ENCODE data around the gene ALLC. TPM values are rescaled to one million over a fixed set of nuclear protein-coding genes. Genes with fewer than 3 reads are reported as not detected.

ALLC gene
- total and polyA plus RNA-seq, 10 of the 15 experiments (the other 5 are each of a cell fraction or from before 2014, with no cell fraction given) = 0.05 TPM; not detected in 9

DNA sequence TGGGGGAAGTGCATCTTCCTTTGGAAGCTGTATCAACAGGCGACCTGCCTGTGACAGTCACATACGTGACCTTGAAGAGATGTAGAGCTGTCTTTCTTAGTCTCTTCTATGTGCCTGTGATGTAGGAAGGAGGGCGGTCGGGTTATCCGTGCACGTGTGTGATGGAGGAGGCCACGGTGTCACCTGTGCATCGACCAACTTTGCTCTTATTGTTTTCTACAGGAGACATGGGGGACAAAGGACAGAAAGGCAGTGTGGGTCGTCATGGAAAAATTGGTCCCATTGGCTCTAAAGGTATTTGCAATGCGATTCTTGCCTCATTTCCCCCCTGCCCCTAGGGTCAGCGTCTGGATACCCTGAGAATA, 20.7 kb upstream of the ALLC start:
- Histone ChIP-seq H3K4me3 (no peak overlapping the region), H3K27me3 (replicated peaks in 1 of 2; ENCODE audit: control insufficient read depth in 2 of 2, insufficient read depth in 2 of 2, low read length in 1 of 2) (no peaks in the 10 kb centered on the region), H3K9ac (ENCODE audit: control insufficient read depth, insufficient read depth, low read length) (no peak overlapping the region), H3K36me3 (ENCODE audit: control insufficient read depth in 2 of 2, insufficient read depth in 2 of 2, low read length in 1 of 2) (no peaks in the 10 kb centered on the region), H3K79me2 (ENCODE audit: control insufficient read depth, insufficient read depth, low read length) (no peaks in the 10 kb centered on the region), H3K9me3 (replicated peaks; ENCODE audit: control insufficient read depth, insufficient read depth, low read length) (no peaks in the 10 kb centered on the region), H3K27ac (ENCODE audit: control insufficient read depth, insufficient read depth) (no peak overlapping the region), H3K4me1 (ENCODE audit: control insufficient read depth, insufficient read depth, low read length) (no peaks in the 10 kb centered on the region), H3K4me2 (ENCODE audit: control insufficient read depth, insufficient read depth) (no peak overlapping the region), H4K20me1 (ENCODE audit: control insufficient read depth, insufficient read depth) (no peaks in the 10 kb centered on the region), H2AFZ (ENCODE audit: control insufficient read depth, low read depth, low read length) (no peak overlapping the region)
- RAD21 ChIA-PET (ENCODE audit: unreplicated experiment) = no interaction called here
- POLR2A ChIA-PET = no interaction called here
- DNase-seq (ENCODE audit: low read depth, low spot score) = no peak
- no TSS peak for BruUV-seq (replicated peaks)
- SMC1A ChIA-PET (ENCODE audit: uncharacterized antibody, unreplicated experiment) = interaction anchor here (0.7 kb wide), 1 partner anchor 326 kb away, joined by 3 read pairs; no protein-coding TSS in a partner anchor
- WGBS (ENCODE audit: insufficient coverage, insufficient replicate concordance, low lambda C conversion rate, missing lambda C conversion rate) = 58% methylated on average over 11 of the region's 11 CpGs
- no peak for FAIRE-seq
- ATAC-seq = no peak
- intact Hi-C loops (cut with micrococcal nuclease; ENCODE audit: unreplicated experiment) (no loop called here), in situ Hi-C loops (cut with MboI) (no loop called here)
- CTCF ChIA-PET = no interaction called here
- no peak for TF ChIP-seq IKZF1 (conservative IDR thresholded peaks at IDR 0.05)
- TF ChIP-seq, protein P1, sequence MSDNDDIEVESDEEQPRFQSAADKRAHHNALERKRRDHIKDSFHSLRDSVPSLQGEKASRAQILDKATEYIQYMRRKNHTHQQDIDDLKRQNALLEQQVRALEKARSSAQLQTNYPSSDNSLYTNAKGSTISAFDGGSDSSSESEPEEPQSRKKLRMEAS (IDR thresholded peaks at IDR 0.05; ENCODE audit: low read depth, low read length) = no peak
- TF ChIP-seq CHD2 (IDR thresholded peaks at IDR 0.05; ENCODE audit: borderline replicate concordance, low read depth, low read length) = no peak
- TF ChIP-seq, protein P2, sequence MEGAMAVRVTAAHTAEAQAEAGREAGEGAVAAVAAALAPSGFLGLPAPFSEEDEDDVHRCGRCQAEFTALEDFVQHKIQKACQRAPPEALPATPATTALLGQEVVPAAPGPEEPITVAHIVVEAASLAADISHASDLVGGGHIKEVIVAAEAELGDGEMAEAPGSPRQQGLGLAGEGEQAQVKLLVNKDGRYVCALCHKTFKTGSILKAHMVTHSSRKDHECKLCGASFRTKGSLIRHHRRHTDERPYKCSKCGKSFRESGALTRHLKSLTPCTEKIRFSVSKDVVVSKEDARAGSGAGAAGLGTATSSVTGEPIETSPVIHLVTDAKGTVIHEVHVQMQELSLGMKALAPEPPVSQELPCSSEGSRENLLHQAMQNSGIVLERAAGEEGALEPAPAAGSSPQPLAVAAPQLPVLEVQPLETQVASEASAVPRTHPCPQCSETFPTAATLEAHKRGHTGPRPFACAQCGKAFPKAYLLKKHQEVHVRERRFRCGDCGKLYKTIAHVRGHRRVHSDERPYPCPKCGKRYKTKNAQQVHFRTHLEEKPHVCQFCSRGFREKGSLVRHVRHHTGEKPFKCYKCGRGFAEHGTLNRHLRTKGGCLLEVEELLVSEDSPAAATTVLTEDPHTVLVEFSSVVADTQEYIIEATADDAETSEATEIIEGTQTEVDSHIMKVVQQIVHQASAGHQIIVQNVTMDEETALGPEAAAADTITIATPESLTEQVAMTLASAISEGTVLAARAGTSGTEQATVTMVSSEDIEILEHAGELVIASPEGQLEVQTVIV (IDR thresholded peaks at IDR 0.05; ENCODE audit: borderline replicate concordance, partially characterized antibody) = no peak
- TF ChIP-seq BRCA1 (IDR thresholded peaks at IDR 0.05; ENCODE audit: low read depth, low read length) = no peak
- no peak for TF ChIP-seq FOXM1 (IDR thresholded peaks at IDR 0.05; ENCODE audit: low read depth, low read length)
- no peak for TF ChIP-seq MXI1 (IDR thresholded peaks at IDR 0.05; ENCODE audit: low read depth, low read length)
- no peak for TF ChIP-seq MYC (IDR thresholded peaks at IDR 0.05; ENCODE audit: insufficient read depth, insufficient read length, insufficient replicate concordance, low read length, severe bottlenecking)
- TF ChIP-seq, protein P3, sequence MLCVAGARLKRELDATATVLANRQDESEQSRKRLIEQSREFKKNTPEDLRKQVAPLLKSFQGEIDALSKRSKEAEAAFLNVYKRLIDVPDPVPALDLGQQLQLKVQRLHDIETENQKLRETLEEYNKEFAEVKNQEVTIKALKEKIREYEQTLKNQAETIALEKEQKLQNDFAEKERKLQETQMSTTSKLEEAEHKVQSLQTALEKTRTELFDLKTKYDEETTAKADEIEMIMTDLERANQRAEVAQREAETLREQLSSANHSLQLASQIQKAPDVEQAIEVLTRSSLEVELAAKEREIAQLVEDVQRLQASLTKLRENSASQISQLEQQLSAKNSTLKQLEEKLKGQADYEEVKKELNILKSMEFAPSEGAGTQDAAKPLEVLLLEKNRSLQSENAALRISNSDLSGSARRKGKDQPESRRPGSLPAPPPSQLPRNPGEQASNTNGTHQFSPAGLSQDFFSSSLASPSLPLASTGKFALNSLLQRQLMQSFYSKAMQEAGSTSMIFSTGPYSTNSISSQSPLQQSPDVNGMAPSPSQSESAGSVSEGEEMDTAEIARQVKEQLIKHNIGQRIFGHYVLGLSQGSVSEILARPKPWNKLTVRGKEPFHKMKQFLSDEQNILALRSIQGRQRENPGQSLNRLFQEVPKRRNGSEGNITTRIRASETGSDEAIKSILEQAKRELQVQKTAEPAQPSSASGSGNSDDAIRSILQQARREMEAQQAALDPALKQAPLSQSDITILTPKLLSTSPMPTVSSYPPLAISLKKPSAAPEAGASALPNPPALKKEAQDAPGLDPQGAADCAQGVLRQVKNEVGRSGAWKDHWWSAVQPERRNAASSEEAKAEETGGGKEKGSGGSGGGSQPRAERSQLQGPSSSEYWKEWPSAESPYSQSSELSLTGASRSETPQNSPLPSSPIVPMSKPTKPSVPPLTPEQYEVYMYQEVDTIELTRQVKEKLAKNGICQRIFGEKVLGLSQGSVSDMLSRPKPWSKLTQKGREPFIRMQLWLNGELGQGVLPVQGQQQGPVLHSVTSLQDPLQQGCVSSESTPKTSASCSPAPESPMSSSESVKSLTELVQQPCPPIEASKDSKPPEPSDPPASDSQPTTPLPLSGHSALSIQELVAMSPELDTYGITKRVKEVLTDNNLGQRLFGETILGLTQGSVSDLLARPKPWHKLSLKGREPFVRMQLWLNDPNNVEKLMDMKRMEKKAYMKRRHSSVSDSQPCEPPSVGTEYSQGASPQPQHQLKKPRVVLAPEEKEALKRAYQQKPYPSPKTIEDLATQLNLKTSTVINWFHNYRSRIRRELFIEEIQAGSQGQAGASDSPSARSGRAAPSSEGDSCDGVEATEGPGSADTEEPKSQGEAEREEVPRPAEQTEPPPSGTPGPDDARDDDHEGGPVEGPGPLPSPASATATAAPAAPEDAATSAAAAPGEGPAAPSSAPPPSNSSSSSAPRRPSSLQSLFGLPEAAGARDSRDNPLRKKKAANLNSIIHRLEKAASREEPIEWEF (IDR thresholded peaks at IDR 0.05; ENCODE audit: insufficient replicate concordance, low read depth, low read length) = no peak
- TF ChIP-seq NR2F1 (conservative IDR thresholded peaks at IDR 0.05) = no peak
- TF ChIP-seq SMC3 (IDR thresholded peaks at IDR 0.05; ENCODE audit: borderline replicate concordance, low read length) = no peak
- TF ChIP-seq IKZF2 (IDR thresholded peaks at IDR 0.05) = no peak
- no peak for TF ChIP-seq NFYA (IDR thresholded peaks at IDR 0.05; ENCODE audit: borderline replicate concordance, low read depth, low read length)

Data from GM12878 (cell line).